Loucy (cell line): ENCODE measurements around the gene SUSD2.
"Not testable (repeated sequence)": the region's sequence is repeated elsewhere in the genome, so short reads cannot be mapped to it uniquely, and the experiment has no call there.

Source experiments
- H2AFZ ChIP-seq: fragments of 200-600 bp; sonication (generic); 2 replicates; pipeline ENCODE4 v1.6.0; 2016; ENCODE audit warnings: antibody characterized with exemption, mild to moderate bottlenecking, low read length, moderate library complexity
- H3F3A ChIP-seq: fragments of 200-600 bp; 2 replicates; pipeline ENCODE4 v1.6.0; 2016; ENCODE audit warnings: antibody characterized with exemption, low read depth, mild to moderate bottlenecking
- H3K27me3 ChIP-seq: fragments of 200-600 bp; sonication (generic); 2 replicates; pipeline ENCODE4 v1.6.1; 2014; ENCODE audit warnings: low read length, mild to moderate bottlenecking; ENCODE audit not compliant: insufficient read depth, poor library complexity, severe bottlenecking
- H3K36me3 ChIP-seq: fragments of 200-600 bp; sonication (generic); 2 replicates; pipeline ENCODE4 v1.6.1; 2016; ENCODE audit warnings: low read length; ENCODE audit not compliant: insufficient read depth
- H3K4me1 ChIP-seq: fragments of 200-600 bp; sonication (generic); 2 replicates; pipeline ENCODE4 v1.5.1; 2014; ENCODE audit warnings: low read length, mild to moderate bottlenecking; ENCODE audit not compliant: insufficient read depth, poor library complexity, severe bottlenecking
- H3K4me2 ChIP-seq: fragments of 200-600 bp; sonication (generic); 2 replicates; pipeline ENCODE4 v1.6.0; 2014; ENCODE audit warnings: antibody characterized with exemption, low read length, low read depth, mild to moderate bottlenecking; ENCODE audit not compliant: poor library complexity, severe bottlenecking
- H3K4me3 ChIP-seq: fragments of 200-600 bp; sonication (generic); 2 replicates; pipeline ENCODE4 v1.5.1; 2014; ENCODE audit warnings: low read length, mild to moderate bottlenecking, mixed read lengths; ENCODE audit not compliant: poor library complexity, severe bottlenecking
- H3K79me2 ChIP-seq: fragments of 200-600 bp; sonication (generic); 2 replicates; pipeline ENCODE4 v1.6.1; 2014; ENCODE audit warnings: low read length; ENCODE audit not compliant: insufficient read depth
- H3K9ac ChIP-seq: fragments of 200-600 bp; sonication (generic); 2 replicates; pipeline ENCODE4 v1.6.0; 2014; ENCODE audit warnings: mild to moderate bottlenecking, low read depth, low read length, moderate library complexity; ENCODE audit not compliant: poor library complexity, severe bottlenecking
- H3K9me2 ChIP-seq: fragments of 200-600 bp; sonication (generic); replicated peaks from 2 replicates; pipeline ENCODE4 v1.6.1; 2016; ENCODE audit warnings: low read depth, low read length, mixed read lengths
- H3K9me3 ChIP-seq: fragments of 200-600 bp; sonication (generic); 2 replicates; pipeline ENCODE4 v1.6.1; 2014; ENCODE audit warnings: mild to moderate bottlenecking, antibody characterized with exemption, low read length, low read depth; ENCODE audit not compliant: insufficient read depth
- H4K20me1 ChIP-seq: fragments of 200-600 bp; sonication (generic); 2 replicates; pipeline ENCODE4 v1.6.0; 2014; ENCODE audit warnings: antibody characterized with exemption, low read length, mild to moderate bottlenecking; ENCODE audit not compliant: insufficient read depth, poor library complexity, severe bottlenecking
- CTCF ChIP-seq: fragments of 200-600 bp; sonication (generic); conservative IDR thresholded peaks from 2 replicates; pipeline ENCODE4 v1.5.1; 2014; ENCODE audit warnings: mild to moderate bottlenecking, antibody characterized with exemption, low read length
- EZH2phosphoT487 ChIP-seq: fragments of 200-600 bp; IDR thresholded peaks from 2 replicates; pipeline ENCODE4 v1.6.1; 2018; ENCODE audit warnings: antibody characterized with exemption, mild to moderate bottlenecking, moderate library complexity, borderline replicate concordance

The SUSD2 gene

DNA sequence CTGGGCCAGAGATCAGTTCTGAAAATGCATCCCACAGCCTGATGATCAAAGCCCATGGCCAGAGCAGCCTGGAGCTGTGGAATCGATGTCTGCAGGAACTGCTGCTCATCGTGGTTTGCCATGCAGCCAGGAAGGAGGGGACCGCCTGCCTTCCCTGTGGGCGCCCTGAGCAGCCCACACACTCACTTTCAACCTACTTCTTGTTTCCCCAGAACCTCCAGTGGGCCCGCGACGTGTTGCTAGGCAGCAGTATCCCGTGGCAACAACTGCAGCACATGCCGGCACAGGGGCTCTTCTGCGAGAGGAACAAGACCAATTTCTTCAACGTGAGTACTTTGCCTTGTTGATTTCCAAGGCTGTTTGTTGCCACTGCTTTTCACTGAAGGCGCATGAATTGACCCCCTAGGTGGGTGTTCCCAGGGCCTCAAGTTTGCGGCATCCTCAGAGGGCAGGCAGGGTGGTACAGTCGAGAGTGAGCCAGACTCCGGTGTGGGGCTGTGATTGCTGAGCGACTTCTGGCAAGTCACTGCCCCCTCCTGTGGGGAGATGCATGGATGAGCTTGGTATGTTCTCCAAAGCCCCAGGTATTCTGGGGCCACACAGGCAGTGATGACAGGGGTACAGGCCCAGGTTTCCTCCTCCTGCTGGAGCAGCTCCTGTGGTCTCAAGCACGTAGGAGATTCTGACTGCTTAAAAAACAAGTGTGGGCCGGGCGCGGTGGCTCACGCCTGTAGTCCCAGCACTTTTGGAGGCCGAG is 47.0 kb upstream of the SUSD2 start:
- TF ChIP-seq EZH2phosphoT487: no peak
- TF ChIP-seq CTCF: no peak
- no peaks in the 10 kb centered on the region for H3K27me3 ChIP-seq
- H3K4me1 ChIP-seq: peaks cover 5% of the 10 kb centered on the region
- no peak overlapping the region for H3K4me2 ChIP-seq
- H3K9ac ChIP-seq: no peak overlapping the region
- peaks cover 59% of the 10 kb centered on the region; the same call in 1 of the 2 replicates for H3K36me3 ChIP-seq
- H3F3A ChIP-seq: no peaks in the 10 kb centered on the region
- H3K4me3 ChIP-seq: no peak overlapping the region
- no peak overlapping the region for H2AFZ ChIP-seq
- H4K20me1 ChIP-seq: no peaks in the 10 kb centered on the region
- H3K9me2 ChIP-seq: no peaks in the 10 kb centered on the region
- H3K79me2 ChIP-seq: no peaks in the 10 kb centered on the region
- H3K9me3 ChIP-seq: no peaks in the 10 kb centered on the region

GRCh38 chr22:24136533-24136932 is 44.8 kb upstream of the SUSD2 start:
- not testable (repeated sequence) for H4K20me1 ChIP-seq, H3K4me2 ChIP-seq, H3K9me3 ChIP-seq, H3K4me3 ChIP-seq, H3K27me3 ChIP-seq, H3K79me2 ChIP-seq, H3K9me2 ChIP-seq, H2AFZ ChIP-seq, H3K9ac ChIP-seq, H3F3A ChIP-seq
- Histone ChIP-seq H3K36me3 (peaks cover 58% of the 10 kb centered on the region; the same call in 1 of the 2 replicates), H3K4me1 (peaks cover 11% of the 10 kb centered on the region)

DNA sequence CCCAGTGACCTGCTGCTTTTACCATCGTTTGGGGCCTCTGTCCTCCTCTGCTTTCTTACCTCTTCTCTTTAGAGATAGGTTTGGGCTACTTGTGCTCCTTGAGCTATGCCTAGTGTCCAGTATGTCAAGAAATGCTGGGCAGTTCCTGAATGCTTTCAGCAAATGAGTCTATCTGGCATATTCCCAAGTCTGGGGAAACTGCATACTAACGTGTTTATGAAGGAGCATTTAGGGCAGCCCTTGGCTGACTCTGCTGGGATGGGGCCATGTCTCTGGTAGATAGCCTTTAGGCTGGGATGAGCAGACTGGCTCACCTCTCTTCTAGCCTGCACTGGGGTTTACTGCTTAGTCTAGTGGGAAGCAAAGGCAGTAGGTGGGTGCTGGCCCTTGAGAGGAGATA is 43.7 kb upstream of the SUSD2 start:
- no peaks in the 10 kb centered on the region for H3K9me3 ChIP-seq
- peaks cover 20% of the 10 kb centered on the region for H3K4me1 ChIP-seq
- no peaks in the 10 kb centered on the region for H3K27me3 ChIP-seq
- no peak for TF ChIP-seq EZH2phosphoT487
- TF ChIP-seq CTCF: no peak
- H3K4me2 ChIP-seq: no peak overlapping the region
- peaks cover 4% of the 10 kb centered on the region; the same call in 1 of the 2 replicates for H3K79me2 ChIP-seq
- H3K36me3 ChIP-seq: peaks cover 60% of the 10 kb centered on the region; the same call in 1 of the 2 replicates
- no peaks in the 10 kb centered on the region for H3K9me2 ChIP-seq
- H3F3A ChIP-seq: no peaks in the 10 kb centered on the region
- H4K20me1 ChIP-seq: no peaks in the 10 kb centered on the region
- no peak overlapping the region for H3K4me3 ChIP-seq
- H3K9ac ChIP-seq: no peak overlapping the region
- no peak overlapping the region for H2AFZ ChIP-seq
